Stimulated activated CD4-positive, alpha-beta T cell treated with anti-CD3 and anti-CD28 coated beads, Interleukin-15, amount 100 ng/mL, for 1 hour (primary cell): ENCODE measurements around the gene ADCY3.

Experiments
- DNase-seq, 2 donors: peaks; one replicate each; pipeline ENCODE4 v3.0.0-alpha.2; 2020; ENCODE audit warnings: low read depth in 1 of 2, low spot score in 1 of 2

The ADCY3 gene

GRCh38 chr2:24906466-24906865 lies 13.6 kb downstream of the ADCY3 start:
- no peak for DNase-seq

GRCh38 chr2:24903161-24904103 lies 16.6 kb downstream of the ADCY3 start:
- no peak for DNase-seq

GRCh38 chr2:24899361-24899910 lies 20.6 kb downstream of the ADCY3 start:
- no peak for DNase-seq

- no peak for DNase-seq
Measured at GRCh38 chr2:24898122-24899109, 21.6 kb downstream of the ADCY3 start.

- no peak for DNase-seq
Measured at GRCh38 chr2:24894750-24895149, 25.3 kb downstream of the ADCY3 start.

GRCh38 chr2:24893934-24894333 lies 26.1 kb downstream of the ADCY3 start:
- no peak for DNase-seq

GRCh38 chr2:24892928-24893327 lies 27.1 kb downstream of the ADCY3 start:
- DNase-seq = no peak

- DNase-seq = no peak
Measured at GRCh38 chr2:24891201-24891600, 28.8 kb downstream of the ADCY3 start.

GRCh38 chr2:24889221-24889620 lies 30.8 kb downstream of the ADCY3 start:
- no peak for DNase-seq

GRCh38 chr2:24888177-24888576 lies 31.9 kb downstream of the ADCY3 start:
- no peak for DNase-seq

GRCh38 chr2:24887307-24887874 lies 32.6 kb downstream of the ADCY3 start:
- no peak for DNase-seq

- no peak for DNase-seq
Measured at GRCh38 chr2:24886691-24887304, 33.2 kb downstream of the ADCY3 start.

GRCh38 chr2:24886126-24886501 lies 33.9 kb downstream of the ADCY3 start:
- no peak for DNase-seq

- no peak for DNase-seq
Measured at GRCh38 chr2:24885221-24886125, 34.6 kb downstream of the ADCY3 start.

- DNase-seq = no peak
Measured at GRCh38 chr2:24883946-24884345, 36.1 kb downstream of the ADCY3 start.

GRCh38 chr2:24881623-24882022 lies 38.4 kb downstream of the ADCY3 start:
- DNase-seq = no peak

GRCh38 chr2:24881158-24881557 lies 38.9 kb downstream of the ADCY3 start:
- DNase-seq = no peak

GRCh38 chr2:24878341-24878740 lies 41.7 kb downstream of the ADCY3 start:
- no peak for DNase-seq

- DNase-seq = no peak
Measured at GRCh38 chr2:24877646-24878045, 42.4 kb downstream of the ADCY3 start.

GRCh38 chr2:24877067-24877466 lies 43.0 kb downstream of the ADCY3 start:
- DNase-seq = no peak
